CD4-positive, alpha-beta T cell (primary cell): ENCODE measurements around the gene NR3C2. TPM values are rescaled to one million over a fixed set of nuclear protein-coding genes. Genes with fewer than 3 reads are reported as not detected.
A peak's percentile ranks its signal among the peaks of the same experiment; 100 is the strongest.

Experiments
- ATAC-seq: fragments of 200-7000 bp; cut with Tn5 transposase; one replicate; pipeline ENCODE4 v1.10.0; 2022; ENCODE audit warnings: mild to moderate bottlenecking; ENCODE audit not compliant: poor library complexity
- CTCF ChIA-PET: fragments of 350-600 bp; sonication (Branson Sonifier 250); formaldehyde crosslinking; loops from one replicate; lab custom pipeline; 2021; ENCODE audit warnings: antibody characterized with exemption, inconsistent platforms; lab: Charles Lee
- POLR2A ChIA-PET: fragments of 350-600 bp; sonication (Branson Sonifier 250); formaldehyde crosslinking; loops from one replicate; lab custom pipeline; 2021; ENCODE audit warnings: antibody characterized with exemption, inconsistent platforms; lab: Charles Lee
- DNase-seq, 14 experiments: peaks; one replicate each; pipeline ENCODE4 v3.0.0-alpha.2; 2013 to 2020; ENCODE audit warnings: mixed read lengths in 2 of 14
- H3K27ac ChIP-seq, 2 donors: one replicate each; pipeline versions ENCODE4 v1.5.1 to v1.7.0; 2013; ENCODE audit warnings: low read length in 2 of 2, low read depth in 1 of 2, mild to moderate bottlenecking in 1 of 2
- H3K27me3 ChIP-seq, 2 experiments: 1 replicate in 1 of 2; 2 replicates in 1 of 2; pipeline versions ENCODE4 v1.6.1 to v1.7.0; 2013; ENCODE audit warnings: low read length in 2 of 2, control low read depth in 1 of 2, mild to moderate bottlenecking in 1 of 2, moderate library complexity in 1 of 2; ENCODE audit not compliant: insufficient read depth in 2 of 2, control insufficient read depth in 1 of 2
- H3K36me3 ChIP-seq: one replicate; pipeline ENCODE4 v1.6.1; 2013; ENCODE audit warnings: low read length, control low read depth; ENCODE audit not compliant: insufficient read depth
- H3K4me1 ChIP-seq: one replicate; pipeline ENCODE4 v1.6.1; 2013; ENCODE audit warnings: low read length, control low read depth; ENCODE audit not compliant: insufficient read depth
- H3K4me3 ChIP-seq: one replicate; pipeline ENCODE4 v1.5.1; 2013; ENCODE audit warnings: mild to moderate bottlenecking, low read length, moderate library complexity
- H3K9me3 ChIP-seq, 2 experiments: 1 replicate in 1 of 2; 2 replicates in 1 of 2; pipeline versions ENCODE4 v1.6.1 to v1.7.0; 2013; ENCODE audit warnings: low read length in 2 of 2, mild to moderate bottlenecking in 2 of 2, control low read depth in 1 of 2, moderate library complexity in 1 of 2; ENCODE audit not compliant: control insufficient read depth in 1 of 2, insufficient read depth in 1 of 2
- H3K27ac Mint-ChIP-seq: one replicate; pipeline ENCODE4 v1.8.0; 2020; ENCODE audit warnings: mixed read lengths
- H3K27me3 Mint-ChIP-seq: one replicate; pipeline ENCODE4 v1.8.0; 2021; ENCODE audit warnings: mixed read lengths
- H3K36me3 Mint-ChIP-seq: one replicate; pipeline ENCODE4 v1.8.0; 2021; ENCODE audit warnings: low read depth, mixed read lengths
- H3K4me1 Mint-ChIP-seq: one replicate; pipeline ENCODE4 v1.8.0; 2021; ENCODE audit warnings: low read depth, mixed read lengths
- H3K4me3 Mint-ChIP-seq: one replicate; pipeline ENCODE4 v1.8.0; 2020; ENCODE audit warnings: mild to moderate bottlenecking, mixed read lengths
- H3K9me3 Mint-ChIP-seq: one replicate; pipeline ENCODE4 v1.8.0; 2020; ENCODE audit warnings: mixed read lengths
- CTCF ChIP-seq: fragments of 200-600 bp; IDR thresholded peaks from one replicate; pipeline ENCODE4 v1.8.0; 2022; ENCODE audit warnings: antibody characterized with exemption, mild to moderate bottlenecking
- intact Hi-C, 2 experiments: fragments of 100-400 bp; cut with DNase I in 1 of 2; cut with micrococcal nuclease in 1 of 2; formaldehyde crosslinking; loops; one replicate each; pipeline versions ENCODE4 v1.15.1 to v1.9.0; 2023 to 2025; cut with DNase I, micrococcal nuclease
- total RNA-seq, 174 experiments: library from RNA in 2 of 174; stranded (reverse) in 2 of 174; gene quantifications; one replicate each; pipeline ENCODE4 v1.2.3 and lab custom pipeline; 2021 to 2026

The NR3C2 gene
- total RNA-seq, 2 experiments from 2014 or later: 31.6 to 35.0 TPM

DNA sequence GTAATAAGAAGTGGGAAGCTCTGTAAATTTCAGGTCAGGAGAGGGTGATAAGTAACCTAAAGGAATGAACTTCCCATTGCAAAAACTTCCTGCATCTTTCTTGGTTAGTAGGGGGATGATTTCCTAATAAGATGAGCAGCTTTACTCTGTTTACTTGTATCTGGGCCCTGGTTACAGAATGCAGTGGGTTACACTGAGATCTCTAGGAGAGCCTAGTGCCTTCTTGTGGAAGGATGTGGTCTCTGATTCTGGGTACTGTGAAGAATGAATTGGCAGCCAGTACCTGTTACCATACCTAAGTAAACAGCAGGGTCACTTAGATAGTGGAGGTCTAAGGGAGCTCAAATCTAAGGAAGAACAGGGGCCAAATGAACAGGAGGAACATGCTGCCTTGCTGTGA lies 389.8 kb downstream of the NR3C2 start:
- intact Hi-C loops: loop anchor here in 1 of 2 experiments (5.0 kb wide), 1 partner anchor 395 kb away; no protein-coding TSS in a partner anchor
- Histone ChIP-seq H3K9me3 (peaks cover 0 to 5% of the 10 kb centered on the region in 2 experiments), H3K27ac (peak overlapping the region in 1 of 2 donors; percentile 75), H3K4me3 (no peak overlapping the region), H3K4me1 (peaks cover 66% of the 10 kb centered on the region), H3K36me3 (no peaks in the 10 kb centered on the region), H3K27me3 (no peaks in the 10 kb centered on the region)
- peaks cover 73% of the 10 kb centered on the region for H3K4me1 Mint-ChIP-seq
- DNase-seq (peak in 7 of 14 experiments; percentile 14 to 91 (median 29)), ATAC-seq (peak; percentile 89)
- no peaks in the 10 kb centered on the region for H3K27me3 Mint-ChIP-seq
- POLR2A ChIA-PET: interaction anchor here (0.5 to 7.4 kb wide), 13 partner anchors 8 to 394 kb away, joined by 3 to 92 read pairs (median 4); partner anchors contain the start of gene NR3C2
- peak overlapping the region; percentile 42 for H3K4me3 Mint-ChIP-seq
- TF ChIP-seq CTCF: no peak
- H3K36me3 Mint-ChIP-seq: peaks cover 16% of the 10 kb centered on the region
- H3K27ac Mint-ChIP-seq: peak overlapping the region; percentile 91
- CTCF ChIA-PET: interaction anchor here (0.7 kb wide), 2 partner anchors 168 to 584 kb away, joined by 3 to 4 read pairs; no protein-coding TSS in a partner anchor
- no peaks in the 10 kb centered on the region for H3K9me3 Mint-ChIP-seq

- Histone ChIP-seq H3K27ac (peak overlapping the region; percentile 51 to 75), H3K4me3 (no peak overlapping the region), H3K27me3 (no peaks in the 10 kb centered on the region), H3K4me1 (peaks cover 61% of the 10 kb centered on the region), H3K9me3 (peaks cover 0 to 4% of the 10 kb centered on the region in 2 experiments), H3K36me3 (no peaks in the 10 kb centered on the region)
- DNase-seq: no peak
- TF ChIP-seq CTCF: no peak
- H3K27ac Mint-ChIP-seq: peak overlapping the region; percentile 91
- peaks cover 12% of the 10 kb centered on the region for H3K36me3 Mint-ChIP-seq
- H3K9me3 Mint-ChIP-seq: no peaks in the 10 kb centered on the region
- peak overlapping the region; percentile 13 for H3K4me3 Mint-ChIP-seq
- CTCF ChIA-PET: no interaction called here
- H3K27me3 Mint-ChIP-seq: no peaks in the 10 kb centered on the region
- intact Hi-C loops: loop anchor here in 1 of 2 experiments (5.0 kb wide), 1 partner anchor 396 kb away; no protein-coding TSS in a partner anchor
- POLR2A ChIA-PET: interaction anchor here (0.7 to 7.4 kb wide), 4 partner anchors 9 to 392 kb away, joined by 3 to 92 read pairs (median 7); partner anchors contain the start of gene NR3C2
- no peak for ATAC-seq
- H3K4me1 Mint-ChIP-seq: peaks cover 72% of the 10 kb centered on the region
These were observed 390.8 kb downstream of the NR3C2 start for GRCh38 chr4:148051403-148051802.

GRCh38 chr4:148048598-148048997 lies 393.6 kb downstream of the NR3C2 start:
- H3K27me3 Mint-ChIP-seq: no peaks in the 10 kb centered on the region
- CTCF ChIA-PET: no interaction called here
- ATAC-seq (no peak), DNase-seq (no peak)
- TF ChIP-seq CTCF: no peak
- H3K4me1 Mint-ChIP-seq: peaks cover 59% of the 10 kb centered on the region
- Histone ChIP-seq H3K36me3 (no peaks in the 10 kb centered on the region), H3K27ac (no peak overlapping the region), H3K9me3 (no peaks in the 10 kb centered on the region), H3K4me1 (peaks cover 33% of the 10 kb centered on the region), H3K4me3 (no peak overlapping the region), H3K27me3 (no peaks in the 10 kb centered on the region)
- intact Hi-C loops: no loop called here
- H3K4me3 Mint-ChIP-seq: no peak overlapping the region
- POLR2A ChIA-PET: no interaction called here
- peaks cover 8% of the 10 kb centered on the region for H3K36me3 Mint-ChIP-seq
- no peak overlapping the region for H3K27ac Mint-ChIP-seq
- no peaks in the 10 kb centered on the region for H3K9me3 Mint-ChIP-seq
